Measurements from ENCODE around the gene APOH. TPM values are rescaled to one million over a fixed set of nuclear protein-coding genes. Genes with fewer than 3 reads are reported as not detected.

APOH gene
- total RNA-seq, 2 donors from 2014 or later = not detected

DNA sequence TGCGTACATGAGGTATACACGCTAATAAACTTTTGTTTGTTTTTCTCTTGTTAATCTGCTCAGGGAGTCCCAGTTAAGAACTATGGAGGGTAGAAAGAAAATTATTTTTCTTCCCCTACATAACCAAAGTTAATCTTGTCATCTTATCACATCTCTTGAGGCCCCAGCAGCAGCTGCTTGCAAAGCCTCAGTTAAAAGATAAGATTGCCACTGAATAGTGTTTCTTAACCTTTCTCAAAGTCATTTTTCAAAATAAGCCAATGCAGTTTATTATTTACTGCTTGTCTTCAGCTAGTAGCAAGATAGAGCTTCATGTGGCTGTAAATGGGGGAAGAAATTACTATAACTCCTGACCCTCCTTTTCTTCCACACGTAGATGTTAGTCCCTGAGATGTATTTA lies 21.5 kb upstream of the APOH start:
- Mint-ChIP-seq H3K36me3 (no peaks in the 10 kb centered on the region), H3K9me3 (no peaks in the 10 kb centered on the region), H3K27ac (no peak overlapping the region)
- DNase-seq (ENCODE audit: low spot score in 2 of 2) (no peak), ATAC-seq (no peak)

DNA sequence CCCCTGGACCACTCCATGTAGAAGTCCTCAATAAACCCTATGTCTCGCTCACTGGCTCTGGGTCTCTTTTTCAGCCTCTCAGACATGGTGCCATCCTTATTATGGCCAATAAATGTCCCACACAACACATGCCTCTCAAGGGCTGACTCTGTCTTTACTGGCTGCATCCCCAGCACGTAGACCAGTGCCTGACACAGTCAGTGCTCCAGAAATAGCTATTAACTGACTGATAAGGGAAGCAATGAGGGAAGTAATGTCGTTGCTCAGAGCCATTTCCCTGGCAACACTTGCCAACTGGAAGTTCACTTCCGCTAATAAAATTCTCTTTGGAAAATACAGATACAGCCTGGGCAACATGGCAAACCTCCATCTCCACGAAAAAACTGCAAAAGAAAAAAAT lies 19.1 kb upstream of the APOH start:
- DNase-seq (ENCODE audit: low spot score in 2 of 2) = no peak
- Mint-ChIP-seq H3K9me3 (no peaks in the 10 kb centered on the region), H3K27ac (no peak overlapping the region), H3K36me3 (peaks cover 0 to 6% of the 10 kb centered on the region in 2 donors)
- no peak for ATAC-seq

DNA sequence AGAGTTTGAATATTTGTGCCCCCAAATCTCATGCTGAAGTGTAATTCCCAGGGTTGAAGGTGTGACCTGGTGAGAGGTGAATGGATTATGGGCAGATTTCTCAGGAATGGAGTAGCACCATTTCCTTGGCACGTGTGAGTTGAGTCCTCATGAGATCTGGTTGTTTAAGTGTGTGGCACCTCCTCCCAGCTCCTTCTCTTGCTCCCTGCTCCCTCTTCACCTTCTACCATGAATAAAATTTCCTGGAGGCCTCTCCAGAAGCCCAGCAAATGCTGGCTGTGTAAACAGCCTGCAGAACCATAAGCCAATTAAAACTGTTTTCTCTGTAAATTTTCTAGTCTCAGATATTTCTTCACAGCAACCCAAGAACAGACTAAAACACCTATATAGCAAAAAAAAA lies 12.6 kb upstream of the APOH start:
- Mint-ChIP-seq H3K27ac (no peak overlapping the region), H3K36me3 (peaks cover 0 to 6% of the 10 kb centered on the region in 2 donors), H3K9me3 (no peaks in the 10 kb centered on the region)
- DNase-seq (ENCODE audit: low spot score in 2 of 2) = no peak
- no peak for ATAC-seq

DNA sequence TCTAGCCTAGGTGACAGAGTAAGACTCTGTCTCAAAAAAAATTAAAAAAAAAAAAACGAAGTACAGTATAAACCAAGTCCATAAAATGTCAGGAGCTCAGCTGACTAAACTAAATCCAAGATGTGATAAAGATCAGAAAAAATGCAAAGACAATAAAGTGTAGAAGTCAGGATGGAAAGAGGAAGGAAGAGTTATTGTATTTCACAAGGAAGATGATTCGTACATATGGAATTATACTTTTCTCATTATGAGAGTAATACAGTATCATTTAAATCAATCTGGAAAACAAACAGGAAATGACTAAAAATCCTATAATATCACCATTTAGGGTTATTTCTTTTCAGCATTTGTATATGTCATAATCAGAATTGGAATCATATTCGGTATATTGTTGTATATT lies 11.4 kb upstream of the APOH start:
- no peak for DNase-seq (ENCODE audit: low spot score in 2 of 2)
- Mint-ChIP-seq H3K9me3 (no peaks in the 10 kb centered on the region), H3K27ac (no peak overlapping the region), H3K36me3 (peaks cover 0 to 6% of the 10 kb centered on the region in 2 donors)
- ATAC-seq = peak in 1 of 2 donors; percentile 34

DNA sequence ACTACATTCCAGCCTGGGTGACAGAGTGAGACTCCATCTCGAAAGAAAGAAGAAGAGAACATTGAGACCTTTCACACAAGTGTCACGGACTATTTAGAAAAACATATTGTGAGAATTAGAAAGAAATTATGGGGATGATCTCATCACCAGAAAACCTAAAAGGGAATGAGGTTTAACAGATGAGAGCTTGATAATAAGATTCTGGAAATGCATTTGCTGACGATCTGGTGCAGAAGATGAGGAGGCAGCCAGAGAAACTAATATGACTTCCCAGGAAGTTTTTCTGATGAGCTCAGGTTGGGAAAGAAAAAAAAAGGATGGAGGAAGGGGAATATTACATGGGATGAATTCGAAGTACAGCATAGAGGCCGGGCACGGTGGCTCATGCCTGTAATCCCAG lies 10.8 kb upstream of the APOH start:
- DNase-seq (ENCODE audit: low spot score in 2 of 2) = no peak
- no peak for ATAC-seq
- Mint-ChIP-seq H3K9me3 (no peaks in the 10 kb centered on the region), H3K36me3 (peaks cover 0 to 2% of the 10 kb centered on the region in 2 donors), H3K27ac (no peak overlapping the region)

DNA sequence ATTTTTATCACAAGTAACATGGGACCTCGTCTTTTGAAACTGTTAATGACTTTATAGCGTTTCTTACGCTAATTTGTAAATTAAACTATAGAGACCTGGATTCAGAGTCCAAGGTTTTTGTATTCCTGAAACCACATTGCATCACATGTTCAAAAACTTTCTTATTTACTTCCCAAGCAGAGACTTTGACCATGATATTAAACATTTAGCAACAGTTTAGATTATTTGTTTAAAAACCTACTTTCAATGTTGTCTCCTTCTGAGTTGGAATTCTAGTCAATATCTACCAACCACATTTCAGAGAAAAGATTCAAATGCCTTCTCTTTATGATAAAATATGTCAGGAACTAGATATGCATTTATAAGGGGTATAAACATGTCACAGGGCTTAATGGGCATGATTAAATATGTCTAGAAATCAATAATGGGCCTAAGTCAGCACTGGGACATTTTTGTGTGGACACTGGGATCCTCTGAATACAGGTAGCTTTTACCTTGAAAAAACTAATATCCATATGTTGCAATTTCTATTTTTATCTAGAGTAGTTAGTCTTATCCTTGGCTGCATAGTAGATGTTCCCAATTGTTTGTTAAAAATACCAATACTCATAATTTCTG lies 6.3 kb upstream of the APOH start:
- Mint-ChIP-seq H3K9me3 (no peaks in the 10 kb centered on the region), H3K27ac (no peak overlapping the region), H3K36me3 (no peaks in the 10 kb centered on the region)
- ATAC-seq (no peak), DNase-seq (ENCODE audit: low spot score in 2 of 2) (no peak)

DNA sequence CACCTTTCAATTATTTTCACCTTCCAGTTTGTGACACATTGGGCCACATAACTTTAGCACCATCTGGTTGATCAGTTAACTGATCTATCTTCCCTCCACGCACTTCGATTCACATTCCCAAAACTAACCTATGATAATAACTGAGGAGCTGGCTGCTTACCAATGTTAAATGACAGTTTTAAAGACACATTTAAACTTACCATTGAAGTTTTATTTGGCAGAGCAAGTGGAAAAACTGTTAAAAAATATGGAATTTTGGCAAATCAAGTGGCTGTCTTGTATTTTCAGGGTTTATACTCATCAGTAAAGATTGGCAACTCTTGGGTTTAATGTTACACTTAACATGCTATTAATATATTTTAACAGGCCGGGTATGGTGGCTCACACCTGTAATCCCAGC lies 5.4 kb upstream of the APOH start:
- DNase-seq (ENCODE audit: low spot score in 2 of 2) (no peak), ATAC-seq (no peak)
- H3K36me3 Mint-ChIP-seq = no peaks in the 10 kb centered on the region
- H3K9me3 Mint-ChIP-seq = no peaks in the 10 kb centered on the region
- no peak overlapping the region for H3K27ac Mint-ChIP-seq

DNA sequence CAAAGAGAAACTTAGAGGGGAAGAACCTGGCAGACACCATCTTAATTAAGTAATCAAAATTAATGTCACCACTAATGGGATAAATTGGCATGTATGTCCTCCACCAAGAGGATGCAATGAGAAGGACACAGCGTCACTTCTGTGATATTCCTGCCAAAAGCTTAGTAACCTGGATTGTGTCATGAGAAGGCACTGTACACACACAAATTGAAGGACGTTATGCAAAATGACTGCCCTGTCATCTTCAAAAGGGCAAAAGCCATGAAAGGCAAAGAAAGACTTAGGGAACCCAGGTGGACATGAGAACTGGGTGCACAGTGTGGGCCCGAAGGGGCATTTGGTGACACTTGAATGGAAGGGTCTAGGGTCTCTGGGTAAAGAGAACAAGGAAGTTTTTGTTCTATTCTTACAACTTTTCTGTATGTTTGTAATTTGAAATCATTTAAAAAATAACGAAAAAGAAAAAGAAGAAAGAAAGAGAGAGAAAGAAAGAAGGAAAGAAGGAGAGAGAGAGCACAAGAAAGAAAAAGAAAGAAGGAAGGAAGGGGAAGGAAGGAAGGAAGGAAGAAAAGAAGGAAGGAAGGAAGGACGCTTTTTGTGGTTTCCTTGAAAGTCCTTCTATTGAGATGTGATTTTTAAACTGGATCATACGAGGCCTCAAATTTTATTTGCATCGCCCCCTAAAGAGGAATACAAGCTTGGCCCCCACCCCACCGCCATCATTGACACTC lies 4.0 kb upstream of the APOH start:
- ATAC-seq (no peak), DNase-seq (ENCODE audit: low spot score in 2 of 2) (no peak)
- Mint-ChIP-seq H3K27ac (no peak overlapping the region), H3K9me3 (no peaks in the 10 kb centered on the region), H3K36me3 (no peaks in the 10 kb centered on the region)

DNA sequence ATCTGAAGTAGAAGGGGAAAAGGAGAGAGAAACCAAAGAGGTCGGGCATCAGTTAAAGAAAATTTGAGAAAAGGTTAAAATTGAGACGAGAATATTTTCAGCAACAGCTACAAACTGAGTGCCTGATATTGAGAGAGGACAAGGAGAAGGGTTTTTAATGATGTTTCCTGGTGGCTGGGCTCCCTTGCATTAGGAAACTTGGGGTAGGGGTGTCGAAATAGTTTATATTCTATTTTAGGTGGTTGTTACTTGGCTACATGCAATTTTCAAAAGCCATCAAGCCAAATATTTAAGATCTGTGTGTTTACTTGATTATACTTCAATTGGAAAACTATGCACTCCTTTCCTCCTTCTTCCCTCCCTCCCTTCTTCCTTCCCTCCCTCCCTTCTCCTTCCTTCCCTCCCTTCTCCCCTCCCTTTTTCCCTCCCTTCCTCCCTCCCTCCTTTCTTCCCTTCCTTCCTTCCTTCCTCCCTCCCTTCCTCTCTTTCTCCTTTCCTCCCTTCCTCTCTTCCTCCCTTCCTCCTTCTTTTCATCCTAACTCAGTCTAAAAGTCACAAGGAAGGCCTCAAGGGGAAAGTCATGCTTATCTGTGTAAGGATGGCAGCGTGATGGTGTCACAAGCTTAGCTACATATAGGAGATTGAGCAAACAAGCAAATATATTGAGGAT lies 1.8 kb upstream of the APOH start:
- DNase-seq (ENCODE audit: low spot score in 2 of 2) (no peak), ATAC-seq (no peak)
- Mint-ChIP-seq H3K36me3 (no peaks in the 10 kb centered on the region), H3K9me3 (no peaks in the 10 kb centered on the region), H3K27ac (no peak overlapping the region)

DNA sequence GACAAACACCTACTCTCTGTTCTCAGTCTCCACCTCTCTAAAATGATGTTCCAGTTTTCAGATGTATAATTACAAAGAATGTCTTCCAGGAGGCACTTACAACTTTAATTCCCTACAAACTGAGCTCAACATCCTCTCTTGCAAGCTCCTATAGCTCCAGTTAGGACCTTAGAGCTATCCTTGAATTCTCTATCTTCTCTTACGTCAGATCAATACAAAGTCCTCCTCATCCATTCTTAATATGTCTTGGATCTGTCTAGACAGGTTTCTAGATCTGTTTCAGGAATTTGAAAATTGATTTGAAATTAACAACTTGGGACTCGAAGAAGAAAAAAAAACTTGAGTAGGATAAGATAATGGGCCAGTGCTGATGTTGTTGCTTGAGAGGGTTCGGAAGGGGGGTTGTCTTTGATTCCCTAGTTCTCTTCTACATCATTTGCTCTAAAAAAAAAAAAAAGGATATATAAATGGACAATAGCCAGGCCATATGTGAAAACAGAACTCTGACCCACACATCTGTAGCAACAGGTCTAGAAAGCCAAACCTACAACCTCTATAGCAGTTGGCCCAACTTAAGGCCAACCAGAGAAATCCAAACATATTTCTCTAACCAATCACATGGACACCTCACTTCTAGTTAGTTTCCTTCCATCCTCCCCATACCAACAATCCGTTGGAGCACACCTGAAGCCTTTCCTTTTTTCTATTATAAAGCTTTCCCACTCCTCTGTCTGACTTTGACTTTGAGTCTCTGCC lies 746 bp upstream of the APOH start:
- H3K9me3 Mint-ChIP-seq = no peaks in the 10 kb centered on the region
- no peaks in the 10 kb centered on the region for H3K36me3 Mint-ChIP-seq
- H3K27ac Mint-ChIP-seq = no peak overlapping the region
- DNase-seq (ENCODE audit: low spot score in 2 of 2) (no peak), ATAC-seq (no peak)

DNA sequence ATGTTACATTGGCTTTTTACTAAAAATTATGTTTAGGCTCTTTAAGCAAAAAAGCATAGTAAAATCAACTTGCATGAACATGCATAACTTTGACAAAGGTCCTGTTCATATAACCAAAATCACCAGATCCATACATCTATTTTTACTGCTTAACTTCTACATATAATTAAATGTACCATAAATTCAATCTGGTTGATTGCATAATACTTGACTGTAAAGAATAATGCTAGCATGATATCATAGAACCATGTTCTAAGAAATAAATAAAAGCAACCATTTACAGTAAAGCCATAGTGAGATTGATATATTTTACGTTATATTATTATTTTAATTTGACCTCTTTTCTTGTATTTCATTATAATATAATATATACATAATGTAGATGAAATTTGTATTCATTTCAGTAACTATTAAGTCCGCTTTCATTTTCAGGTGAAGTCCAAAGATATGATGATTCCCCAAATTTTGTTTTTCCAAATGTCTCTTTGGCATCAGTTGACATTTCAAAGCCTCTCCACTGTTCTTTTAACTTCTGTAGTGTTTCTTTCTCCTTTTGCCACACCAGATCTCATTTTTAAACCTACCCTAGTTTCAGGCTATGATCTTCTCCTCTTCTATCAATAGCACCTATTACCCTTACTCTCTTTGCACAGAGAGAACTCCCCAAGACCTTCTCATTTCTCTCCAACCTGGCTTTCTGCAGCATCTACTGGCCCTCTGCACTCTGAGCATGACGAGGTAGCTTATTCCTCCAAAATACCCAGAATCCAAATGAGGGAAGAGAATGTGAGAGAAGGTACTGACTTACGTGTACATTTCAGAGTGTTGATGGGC lies 1.8 kb downstream of the APOH start:
- DNase-seq (ENCODE audit: low spot score in 2 of 2) (no peak), ATAC-seq (no peak)
- H3K36me3 Mint-ChIP-seq = no peaks in the 10 kb centered on the region

DNA sequence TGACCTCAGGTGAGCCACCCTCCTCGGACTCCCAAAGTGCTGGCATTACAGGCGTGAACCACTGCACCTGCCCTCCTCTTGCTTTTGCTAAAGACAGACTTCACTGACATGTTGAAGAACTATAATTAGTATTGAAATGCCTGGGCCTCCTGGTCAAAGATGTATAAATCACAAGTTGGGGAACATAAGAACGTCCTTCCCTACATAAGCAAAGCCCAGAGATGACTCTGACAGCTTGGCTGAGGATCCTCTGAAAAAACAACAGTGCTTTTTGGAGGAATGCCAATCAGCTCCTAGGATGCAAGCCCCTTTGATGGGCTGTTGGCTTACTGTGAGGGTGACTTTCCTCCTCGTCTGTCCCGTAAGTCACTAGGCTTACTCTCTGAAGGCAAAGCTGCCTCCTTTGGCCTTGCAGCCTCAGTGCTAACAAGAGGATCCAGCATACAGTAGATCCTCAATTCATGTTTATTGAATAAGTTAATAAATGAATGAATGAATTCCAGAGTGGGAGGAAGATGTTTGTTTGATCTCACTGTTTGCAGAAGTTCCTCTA lies 6.3 kb downstream of the APOH start:
- Mint-ChIP-seq H3K9me3 (no peaks in the 10 kb centered on the region), H3K27ac (no peak overlapping the region), H3K36me3 (no peaks in the 10 kb centered on the region)
- DNase-seq (ENCODE audit: low spot score in 2 of 2) = no peak
- no peak for ATAC-seq

More for the DNA sequence above, 1.8 kb downstream of the APOH start:
- Mint-ChIP-seq H3K9me3 (no peaks in the 10 kb centered on the region), H3K27ac (no peak overlapping the region)

DNA sequence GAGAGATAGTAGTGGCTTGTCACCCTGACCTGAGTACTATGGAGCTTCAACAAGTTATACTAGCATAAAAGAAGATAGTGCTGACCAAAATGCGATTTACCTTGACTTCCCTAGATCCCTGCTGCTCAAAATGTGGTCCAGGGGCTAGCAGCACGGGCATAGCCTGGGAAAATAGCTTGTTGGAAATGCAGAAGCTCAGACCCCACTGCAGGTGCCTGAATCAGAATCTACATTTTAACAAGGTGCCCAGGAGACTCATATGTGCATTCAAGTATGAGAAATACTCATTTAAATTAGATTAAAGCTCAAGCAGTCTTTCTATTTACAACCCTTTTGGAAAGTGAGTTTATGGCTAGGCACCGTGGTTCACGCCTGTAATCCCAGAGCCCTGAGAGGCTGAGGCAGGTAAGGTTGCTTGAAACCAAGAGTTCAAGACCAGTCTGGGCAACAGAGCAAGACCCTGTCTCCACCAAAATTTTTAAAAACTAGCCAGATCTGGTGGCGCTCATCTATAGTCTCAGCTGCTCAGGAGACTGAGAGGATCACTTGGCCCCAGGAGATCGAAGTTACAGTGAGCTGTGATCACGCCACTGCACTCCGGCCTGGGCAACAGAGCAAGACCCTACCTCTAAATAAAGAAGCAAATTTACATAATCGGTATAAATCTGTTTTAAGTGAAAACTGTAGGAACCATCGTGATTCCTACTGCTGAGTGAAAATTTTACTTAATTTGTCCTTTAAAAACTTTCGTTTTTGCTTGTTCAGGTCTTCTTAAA lies 7.3 kb downstream of the APOH start:
- Mint-ChIP-seq H3K9me3 (no peaks in the 10 kb centered on the region), H3K36me3 (no peaks in the 10 kb centered on the region), H3K27ac (no peak overlapping the region)
- DNase-seq (ENCODE audit: low spot score in 2 of 2) (no peak), ATAC-seq (no peak)

DNA sequence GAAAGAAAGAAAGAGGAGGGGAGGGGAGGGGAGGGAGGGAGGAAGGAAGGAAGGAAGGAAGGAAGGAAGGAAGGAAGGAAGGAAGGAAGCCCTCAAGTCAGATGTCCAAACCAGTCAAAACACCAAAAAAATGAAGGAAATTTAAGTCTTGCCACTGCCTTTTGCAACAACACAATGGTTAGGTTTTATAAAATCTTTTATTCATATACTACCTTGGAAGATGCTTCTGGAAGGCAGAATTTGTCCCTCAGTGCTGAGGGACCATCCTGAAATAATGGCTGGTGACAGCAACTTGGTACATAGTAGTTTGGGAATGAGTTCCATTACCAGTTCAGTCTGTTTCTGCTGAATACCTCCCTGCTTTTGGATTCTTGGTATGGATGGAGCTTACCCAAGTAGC lies 7.9 kb downstream of the APOH start:
- Mint-ChIP-seq H3K36me3 (no peaks in the 10 kb centered on the region), H3K9me3 (peaks cover 0 to 3% of the 10 kb centered on the region in 2 donors), H3K27ac (no peak overlapping the region)
- DNase-seq (ENCODE audit: low spot score in 2 of 2) (no peak), ATAC-seq (no peak)

DNA sequence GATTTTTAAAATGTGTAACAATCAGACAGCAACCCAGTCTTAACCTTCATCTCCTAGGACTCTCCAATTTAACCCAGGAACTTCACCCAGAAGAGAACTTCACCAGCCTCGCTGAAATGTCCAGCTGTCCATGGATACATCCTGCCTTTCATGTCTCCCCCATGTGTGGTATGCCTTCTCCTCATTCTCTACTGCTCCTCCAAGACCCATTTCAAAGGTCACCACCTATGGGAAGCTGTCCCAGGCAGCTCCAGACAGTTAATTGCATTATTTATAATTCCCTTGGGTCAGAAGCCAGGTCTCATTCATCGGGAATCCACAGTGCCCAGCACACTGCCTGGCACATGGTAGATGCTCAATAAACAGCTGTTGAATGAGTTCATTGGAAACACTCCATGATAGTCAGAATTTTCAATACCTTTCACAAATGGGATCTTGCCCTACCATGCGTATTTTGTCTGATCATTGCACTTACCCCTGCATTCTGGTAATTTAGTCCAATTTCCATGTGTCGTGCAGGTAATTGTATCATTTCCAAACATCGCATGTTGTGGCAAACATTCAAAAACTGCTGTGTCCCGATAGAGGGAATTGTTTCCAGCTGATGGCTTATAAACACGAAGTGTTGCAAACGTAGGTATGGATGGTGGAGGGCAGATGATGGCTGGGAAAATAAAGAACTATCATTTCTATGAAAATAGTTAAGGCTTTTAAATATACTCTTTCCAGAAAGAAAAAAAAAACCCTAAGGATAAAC lies 9.0 kb downstream of the APOH start:
- no peaks in the 10 kb centered on the region for H3K36me3 Mint-ChIP-seq

More for the DNA sequence above, 9.0 kb downstream of the APOH start:
- peaks cover 0 to 3% of the 10 kb centered on the region in 2 donors for H3K9me3 Mint-ChIP-seq
- no peak for DNase-seq (ENCODE audit: low spot score in 2 of 2)
- ATAC-seq = no peak
- no peak overlapping the region for H3K27ac Mint-ChIP-seq
